HUES64 (cell line): ENCODE measurements around the gene AGMO.
"Not testable (repeated sequence)": the region's sequence is repeated elsewhere in the genome, so short reads cannot be mapped to it uniquely, and the experiment has no call there.

Experiments used
- H3K27ac ChIP-seq: 2 replicates; pipeline ENCODE4 v1.7.0; 2013; ENCODE audit warnings: low read depth, low read length, inconsistent platforms
- H3K27me3 ChIP-seq: 2 replicates; pipeline ENCODE4 v1.6.1; 2013; ENCODE audit warnings: mild to moderate bottlenecking, low read length; ENCODE audit not compliant: insufficient read depth
- H3K36me3 ChIP-seq: 2 replicates; pipeline ENCODE4 v1.6.1; 2013; ENCODE audit warnings: mild to moderate bottlenecking, low read length; ENCODE audit not compliant: insufficient read depth
- H3K4me1 ChIP-seq: 2 replicates; pipeline ENCODE4 v1.6.1; 2013; ENCODE audit warnings: mild to moderate bottlenecking, low read length, moderate library complexity; ENCODE audit not compliant: insufficient read depth
- H3K4me3 ChIP-seq: 2 replicates; pipeline ENCODE4 v1.5.1; 2013; ENCODE audit warnings: mild to moderate bottlenecking, low read length, moderate library complexity
- H3K9ac ChIP-seq: 2 replicates; pipeline ENCODE4 v1.6.1; 2013; ENCODE audit warnings: mild to moderate bottlenecking, low read depth, low read length
- H3K9me3 ChIP-seq: 2 replicates; pipeline ENCODE4 v1.6.1; 2013; ENCODE audit warnings: low read depth, low read length; ENCODE audit not compliant: insufficient read depth
- WGBS: fragments of 150-250, 120-280 bp; methylation state at CpG from one replicate; pipeline ENCODE4 v1.1.7; 2013; ENCODE audit warnings: missing lambda C conversion rate; 5-methylcytosine and 5-hydroxymethylcytosine counted together

AGMO gene

GRCh38 chr7:15543256-15543655, 18.6 kb downstream of the AGMO start:
- H3K9ac ChIP-seq: no peak overlapping the region
- H3K4me3 ChIP-seq: no peak overlapping the region
- no peak overlapping the region for H3K27ac ChIP-seq
- H3K27me3 ChIP-seq: no peaks in the 10 kb centered on the region
- peaks cover 2% of the 10 kb centered on the region for H3K9me3 ChIP-seq
- no peaks in the 10 kb centered on the region for H3K4me1 ChIP-seq
- WGBS: 85% methylated on average over 1 of the region's 1 CpG
- H3K36me3 ChIP-seq: no peaks in the 10 kb centered on the region

- H3K9me3 ChIP-seq: no peaks in the 10 kb centered on the region
These were observed 34.2 kb downstream of the AGMO start for GRCh38 chr7:15527648-15528047.

GRCh38 chr7:15525652-15526263, 36.1 kb downstream of the AGMO start:
- Histone ChIP-seq H3K9me3 (no peaks in the 10 kb centered on the region), H3K4me3 (no peak overlapping the region), H3K36me3 (no peaks in the 10 kb centered on the region), H3K9ac (no peak overlapping the region), H3K4me1 (no peaks in the 10 kb centered on the region), H3K27ac (no peak overlapping the region), H3K27me3 (no peaks in the 10 kb centered on the region)
- 98% methylated on average over 21 of the region's 21 CpGs for WGBS

More at GRCh38 chr7:15527648-15528047, 34.2 kb downstream of the AGMO start:
- H3K36me3 ChIP-seq: no peaks in the 10 kb centered on the region
- no peak overlapping the region for H3K9ac ChIP-seq
- no peaks in the 10 kb centered on the region for H3K4me1 ChIP-seq
- no peak overlapping the region for H3K27ac ChIP-seq
- H3K27me3 ChIP-seq: no peaks in the 10 kb centered on the region
- H3K4me3 ChIP-seq: no peak overlapping the region

- H3K9me3 ChIP-seq: no peaks in the 10 kb centered on the region
- WGBS: no CpG with 5 or more reads among the region's 1 CpG
- H3K36me3 ChIP-seq: no peaks in the 10 kb centered on the region
- H3K27me3 ChIP-seq: no peaks in the 10 kb centered on the region
- H3K27ac ChIP-seq: no peak overlapping the region
- H3K9ac ChIP-seq: no peak overlapping the region
- H3K4me3 ChIP-seq: no peak overlapping the region
- no peaks in the 10 kb centered on the region for H3K4me1 ChIP-seq
These were observed 37.7 kb downstream of the AGMO start for GRCh38 chr7:15524077-15524476.

GRCh38 chr7:15517865-15518264, 44.0 kb downstream of the AGMO start:
- H3K36me3 ChIP-seq, H3K27me3 ChIP-seq, H3K27ac ChIP-seq, H3K9me3 ChIP-seq, H3K4me3 ChIP-seq, H3K9ac ChIP-seq: not testable (repeated sequence)
- H3K4me1 ChIP-seq: peaks cover 27% of the 10 kb centered on the region
- 86% methylated on average over 7 of the region's 7 CpGs for WGBS

- Histone ChIP-seq H3K9ac (no peak overlapping the region), H3K4me3 (no peak overlapping the region), H3K27ac (no peak overlapping the region), H3K9me3 (no peaks in the 10 kb centered on the region), H3K27me3 (no peaks in the 10 kb centered on the region), H3K4me1 (peaks cover 27% of the 10 kb centered on the region), H3K36me3 (no peaks in the 10 kb centered on the region)
- 79% methylated on average over 4 of the region's 4 CpGs for WGBS
These were observed 46.6 kb downstream of the AGMO start for GRCh38 chr7:15515252-15515651.

GRCh38 chr7:15508258-15508657, 53.6 kb downstream of the AGMO start:
- Histone ChIP-seq H3K27me3 (no peaks in the 10 kb centered on the region), H3K4me3 (no peak overlapping the region), H3K4me1 (peaks cover 3% of the 10 kb centered on the region; the same call in 1 of the 2 replicates), H3K9ac (no peak overlapping the region), H3K36me3 (no peaks in the 10 kb centered on the region), H3K9me3 (no peaks in the 10 kb centered on the region), H3K27ac (no peak overlapping the region)
- 92% methylated on average over 3 of the region's 3 CpGs for WGBS

GRCh38 chr7:15507708-15508107, 54.1 kb downstream of the AGMO start:
- Histone ChIP-seq H3K9me3 (no peaks in the 10 kb centered on the region), H3K4me1 (peaks cover 3% of the 10 kb centered on the region; the same call in 1 of the 2 replicates), H3K4me3 (no peak overlapping the region), H3K27me3 (no peaks in the 10 kb centered on the region), H3K36me3 (no peaks in the 10 kb centered on the region), H3K9ac (no peak overlapping the region), H3K27ac (no peak overlapping the region)
- 97% methylated on average over 3 of the region's 3 CpGs for WGBS

- WGBS: 100% methylated on average over 2 of the region's 3 CpGs
- H3K4me1 ChIP-seq: peaks cover 3% of the 10 kb centered on the region; the same call in 1 of the 2 replicates
- no peak overlapping the region for H3K4me3 ChIP-seq
- H3K9ac ChIP-seq: no peak overlapping the region
- H3K27me3 ChIP-seq: no peaks in the 10 kb centered on the region
- no peak overlapping the region for H3K27ac ChIP-seq
- no peaks in the 10 kb centered on the region for H3K9me3 ChIP-seq
- no peaks in the 10 kb centered on the region for H3K36me3 ChIP-seq
These were observed 54.6 kb downstream of the AGMO start for GRCh38 chr7:15507171-15507570.

GRCh38 chr7:15505761-15506160, 56.1 kb downstream of the AGMO start:
- Histone ChIP-seq H3K4me1 (peaks cover 3% of the 10 kb centered on the region; the same call in 1 of the 2 replicates), H3K9ac (no peak overlapping the region), H3K27ac (no peak overlapping the region)

GRCh38 chr7:15504351-15504750, 57.5 kb downstream of the AGMO start:
- H3K27me3 ChIP-seq: no peaks in the 10 kb centered on the region
- no peak overlapping the region for H3K9ac ChIP-seq
- peaks cover 3% of the 10 kb centered on the region; the same call in 1 of the 2 replicates for H3K4me1 ChIP-seq
- no peaks in the 10 kb centered on the region for H3K36me3 ChIP-seq
- no peak overlapping the region for H3K27ac ChIP-seq
- WGBS: 98% methylated on average over 3 of the region's 4 CpGs
- H3K4me3 ChIP-seq: no peak overlapping the region
- no peaks in the 10 kb centered on the region for H3K9me3 ChIP-seq

More at GRCh38 chr7:15505761-15506160, 56.1 kb downstream of the AGMO start:
- no peaks in the 10 kb centered on the region for H3K36me3 ChIP-seq
- H3K9me3 ChIP-seq: no peaks in the 10 kb centered on the region
- H3K4me3 ChIP-seq: no peak overlapping the region
- H3K27me3 ChIP-seq: no peaks in the 10 kb centered on the region
